Heart left ventricle (tissue), 16 donors: ENCODE data around the gene B3GNT2. TPM values are rescaled to one million over a fixed set of nuclear protein-coding genes. Genes with fewer than 3 reads are reported as not detected.
A peak's percentile ranks its signal among the peaks of the same experiment; 100 is the strongest.

Experiments used
- ATAC-seq, 4 donors: fragments of 200-7000 bp; cut with Tn5 transposase; one replicate each; pipeline ENCODE4 v1.9.1; 2020 to 2022; ENCODE audit warnings: moderate library complexity in 4 of 4, mild to moderate bottlenecking in 3 of 4, moderate number of reproducible peaks in 1 of 4
- DNase-seq, 5 donors: peaks; one replicate each; pipeline ENCODE4 v3.0.0-alpha.2; 2020
- H3K27ac ChIP-seq, 12 donors: fragments of 200-600 bp; sonication (generic) in 4 of 12; one replicate each; pipeline versions ENCODE4 v1.5.0 to v1.8.0; 2016 to 2022; ENCODE audit warnings: mild to moderate bottlenecking in 2 of 12
- H3K27me3 ChIP-seq, 9 donors: fragments of 200-600 bp; sonication (generic) in 2 of 9; one replicate each; pipeline versions ENCODE4 v1.5.1 to v1.8.0; 2016 to 2022; ENCODE audit warnings: mild to moderate bottlenecking in 3 of 9
- H3K36me3 ChIP-seq, 9 donors: fragments of 200-600 bp; sonication (generic) in 2 of 9; one replicate each; pipeline versions ENCODE4 v1.5.0 to v1.8.0; 2018 to 2022; ENCODE audit warnings: mild to moderate bottlenecking in 2 of 9
- H3K4me1 ChIP-seq, 12 donors: fragments of 200-600 bp; sonication (generic) in 4 of 12; one replicate each; pipeline versions ENCODE4 v1.5.0 to v1.8.0; 2016 to 2022; ENCODE audit warnings: mild to moderate bottlenecking in 3 of 12
- H3K4me3 ChIP-seq, 12 donors: fragments of 200-600 bp; sonication (generic) in 4 of 12; one replicate each; pipeline versions ENCODE4 v1.5.0 to v1.8.0; 2017 to 2022; ENCODE audit warnings: mild to moderate bottlenecking in 9 of 12, moderate library complexity in 4 of 12
- H3K9me3 ChIP-seq, 12 donors: fragments of 200-600 bp; sonication (generic) in 4 of 12; one replicate each; pipeline versions ENCODE4 v1.5.0 to v1.8.0; 2016 to 2022; ENCODE audit warnings: mild to moderate bottlenecking in 1 of 12
- POLR2A ChIP-seq, 2 donors: fragments of 450-650 bp; IDR thresholded peaks; one replicate each; pipeline ENCODE4 v1.6.1; 2017; ENCODE audit warnings: antibody characterized with exemption in 2 of 2, mild to moderate bottlenecking in 2 of 2, moderate library complexity in 2 of 2
- WGBS, 4 donors: extraction: QIAGEN DNeasy Blood & Tissue Kit in 2 of 4; methylation state at CpG; one replicate each; pipeline versions ENCODE4 v1.1.5 to v1.1.7; 2013 to 2018; 5-methylcytosine and 5-hydroxymethylcytosine counted together
- intact Hi-C, 10 donors: fragments of 100-400 bp; cut with DNase I; formaldehyde crosslinking; loops; one replicate each; pipeline versions ENCODE4 v1.11.1 to v1.14.2; 2022
- polyA plus RNA-seq, 2 donors: library from polyadenylated mRNA; stranded (reverse); fragments of 200-250 nt; gene quantifications; one replicate each; pipeline ENCODE4 v1.2.3, GENCODE V29; 2013
- total RNA-seq, 9 donors: library from RNA; depleted of rRNA in 2 of 9; stranded (reverse); fragments of >200 nt in 2 of 9; fragmentation: NEBNext Ultra II Directional in 3 of 9; extraction: Animal tissue kit (Norgen Biotek cat#: 25700) in 3 of 9; gene quantifications; one replicate each; pipeline versions ENCODE4 v1.1.0 to v1.2.4, GENCODE V29; 2016 to 2023
- TF ChIP-seq, protein P1 (sequence below), 12 donors: fragments of 200-600 bp; sonication (generic) in 4 of 12; IDR thresholded peaks; one replicate each; pipeline versions ENCODE4 v1.5.0 to v1.8.0; 2018 to 2022; ENCODE audit warnings: antibody characterized with exemption in 12 of 12, mild to moderate bottlenecking in 5 of 12
- donor health status: ischemic (EF 13 %, LVEDD 7.1; RV severe dilation, severe dysfunction).
- donor health status: healthy with polysubstance abuse.
- donor health status: DM: no; HTN: yes; CAD: no.
- donor health status: DM: no; HTN: no; CAD: no.
- donor health status: ischemic (EF 25% LVEDD 6.9; RV normal size, moderate dysfunction).
- donor health status: ischemic (EF 25% LVEDD 5.7; RV mildly dilated, moderate dysfunction).
- donor health status: healthy.
- donor health status: DM: yes; HTN: yes; CAD: no.
- donor health status: ischemic (EF 35%, LVEDD 5.7; RV mildly dilated, moderate dysfunction).
- donor health status: nonischemic (EF 11% LVEDD 7.7; RV severe dilation, severe dysfunction).
- donor health status: DM: yes; HTN: yes; CAD: no.
- donor health status: PGD.
- donor health status: ischemic (EF 29% LVEDD 5.4; RV normal size, mild dysfunction).
- donor health status: nonischemic (EF 23%, LVEDD 6.1; RV moderate dilation, normal function).

Gene B3GNT2
- total and polyA plus RNA-seq, 11 donors, result 8.6 to 26.5 (median 18.4) TPM

DNA sequence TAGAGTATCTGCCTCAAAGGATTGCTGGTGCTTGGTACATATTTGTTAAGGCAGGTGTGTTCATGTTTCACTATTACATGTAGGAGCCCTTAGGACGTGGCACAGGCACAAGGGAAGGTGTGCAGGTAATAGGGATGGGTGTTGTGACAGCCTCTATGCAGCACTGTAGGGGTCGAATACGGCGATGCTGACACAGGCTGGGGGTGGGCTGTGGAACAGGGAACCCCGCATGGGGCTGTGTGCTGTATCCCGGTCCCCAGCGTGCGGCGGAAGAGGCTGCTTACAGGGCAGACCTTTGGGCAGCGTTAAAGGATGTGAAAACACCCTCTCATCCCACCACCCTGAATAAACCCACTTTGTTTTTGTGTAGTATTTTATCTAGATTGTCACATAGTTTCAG, 21.5 kb downstream of the B3GNT2 start:
- H3K36me3 ChIP-seq, result peaks cover 0 to 4% (median 1%) of the 10 kb centered on the region in 9 donors
- peaks cover 0 to 9% (median 0%) of the 10 kb centered on the region in 12 donors for H3K9me3 ChIP-seq
- intact Hi-C loops, result no loop called here
- 69 to 83% (median 76%) methylated on average over 10 of the region's 10 CpGs for WGBS, 4 donors
- H3K4me1 ChIP-seq, result peaks cover 0 to 100% (median 66%) of the 10 kb centered on the region in 12 donors
- no peak for TF ChIP-seq POLR2A (IDR thresholded peaks at IDR 0.05)
- TF ChIP-seq, protein P1, sequence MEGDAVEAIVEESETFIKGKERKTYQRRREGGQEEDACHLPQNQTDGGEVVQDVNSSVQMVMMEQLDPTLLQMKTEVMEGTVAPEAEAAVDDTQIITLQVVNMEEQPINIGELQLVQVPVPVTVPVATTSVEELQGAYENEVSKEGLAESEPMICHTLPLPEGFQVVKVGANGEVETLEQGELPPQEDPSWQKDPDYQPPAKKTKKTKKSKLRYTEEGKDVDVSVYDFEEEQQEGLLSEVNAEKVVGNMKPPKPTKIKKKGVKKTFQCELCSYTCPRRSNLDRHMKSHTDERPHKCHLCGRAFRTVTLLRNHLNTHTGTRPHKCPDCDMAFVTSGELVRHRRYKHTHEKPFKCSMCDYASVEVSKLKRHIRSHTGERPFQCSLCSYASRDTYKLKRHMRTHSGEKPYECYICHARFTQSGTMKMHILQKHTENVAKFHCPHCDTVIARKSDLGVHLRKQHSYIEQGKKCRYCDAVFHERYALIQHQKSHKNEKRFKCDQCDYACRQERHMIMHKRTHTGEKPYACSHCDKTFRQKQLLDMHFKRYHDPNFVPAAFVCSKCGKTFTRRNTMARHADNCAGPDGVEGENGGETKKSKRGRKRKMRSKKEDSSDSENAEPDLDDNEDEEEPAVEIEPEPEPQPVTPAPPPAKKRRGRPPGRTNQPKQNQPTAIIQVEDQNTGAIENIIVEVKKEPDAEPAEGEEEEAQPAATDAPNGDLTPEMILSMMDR (IDR thresholded peaks at IDR 0.05), result no peak
- DNase-seq, result no peak
- ATAC-seq, result peak in 2 of 4 donors; percentile 20 to 31
- H3K27ac ChIP-seq, result peak overlapping the region in 11 of 12 donors; percentile 44 to 84 (median 65)
- H3K4me3 ChIP-seq, result peak overlapping the region in 3 of 12 donors; percentile 1 to 25 (median 8)
- H3K27me3 ChIP-seq, result no peaks in the 10 kb centered on the region

DNA sequence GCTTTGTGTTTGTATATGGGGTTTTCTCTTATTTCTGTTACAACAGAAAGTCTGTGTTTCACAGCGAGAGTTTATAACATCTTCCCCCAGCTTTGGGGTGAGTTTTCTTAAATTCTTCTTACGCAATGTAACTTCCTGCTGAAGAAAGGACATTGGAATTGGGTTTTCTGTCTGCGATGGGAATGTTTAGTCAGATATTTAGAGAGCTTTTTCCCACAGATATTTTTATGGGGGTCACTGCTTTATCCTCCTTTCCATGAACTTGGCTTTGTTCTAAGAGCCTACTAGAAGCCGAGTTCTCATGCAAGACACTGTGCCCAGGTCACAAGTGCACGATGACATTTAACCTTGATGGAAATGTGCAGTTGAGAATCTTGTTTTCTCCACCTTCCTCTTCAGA, 22.1 kb downstream of the B3GNT2 start:
- H3K4me1 ChIP-seq, result peaks cover 0 to 96% (median 65%) of the 10 kb centered on the region in 12 donors
- H3K36me3 ChIP-seq, result peaks cover 0 to 9% (median 7%) of the 10 kb centered on the region in 9 donors
- H3K9me3 ChIP-seq, result peaks cover 0 to 9% (median 0%) of the 10 kb centered on the region in 12 donors
- peak overlapping the region in 1 of 12 donors; percentile 1 for H3K4me3 ChIP-seq
- WGBS, 4 donors, result 48 to 70% (median 62%) methylated on average over 5 of the region's 5 CpGs
- no peak for TF ChIP-seq POLR2A (IDR thresholded peaks at IDR 0.05)
- TF ChIP-seq, protein P1 (IDR thresholded peaks at IDR 0.05), result no peak
- DNase-seq (no peak), ATAC-seq (peak in 1 of 4 donors; percentile 23)
- intact Hi-C loops, result no loop called here
- H3K27ac ChIP-seq, result peak overlapping the region in 11 of 12 donors; percentile 44 to 84 (median 65)
- H3K27me3 ChIP-seq, result no peaks in the 10 kb centered on the region

- H3K27me3 ChIP-seq, result no peaks in the 10 kb centered on the region
- peaks cover 0 to 83% (median 52%) of the 10 kb centered on the region in 12 donors for H3K4me1 ChIP-seq
- 68 to 91% (median 77%) methylated on average over 4 of the region's 4 CpGs for WGBS, 4 donors
- H3K4me3 ChIP-seq, result peak overlapping the region in 1 of 12 donors; percentile 1
- peak overlapping the region in 9 of 12 donors; percentile 13 to 84 (median 60) for H3K27ac ChIP-seq
- peaks cover 0 to 9% (median 0%) of the 10 kb centered on the region in 12 donors for H3K9me3 ChIP-seq
- peaks cover 0 to 24% (median 15%) of the 10 kb centered on the region in 9 donors for H3K36me3 ChIP-seq
- ATAC-seq (no peak), DNase-seq (no peak)
- TF ChIP-seq, protein P1 (IDR thresholded peaks at IDR 0.05), result no peak
- TF ChIP-seq POLR2A (IDR thresholded peaks at IDR 0.05), result no peak
- intact Hi-C loops, result no loop called here
Observed at GRCh38 chr2:62219407-62220159, 23.7 kb downstream of the B3GNT2 start.

DNA sequence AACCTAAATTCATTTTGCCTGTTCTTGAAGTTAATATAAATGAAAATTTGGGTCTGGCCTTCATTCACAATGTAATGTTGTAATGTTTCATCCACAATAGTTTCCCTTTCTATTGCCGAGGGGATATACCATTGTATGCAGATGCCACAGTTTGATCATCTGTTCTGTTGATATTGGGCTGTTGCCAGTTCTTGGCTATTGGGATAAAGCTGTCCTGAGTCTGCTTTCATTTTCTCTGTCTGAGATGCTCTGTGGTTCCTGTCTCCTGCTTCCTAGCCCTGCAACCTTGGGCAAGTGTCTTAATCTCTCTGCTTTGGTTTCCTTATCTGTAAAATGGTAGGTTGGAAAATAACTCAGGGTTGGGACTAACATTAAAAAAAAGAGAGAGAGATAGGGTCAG, 25.2 kb downstream of the B3GNT2 start:
- TF ChIP-seq POLR2A (IDR thresholded peaks at IDR 0.05), result no peak
- TF ChIP-seq, protein P1 (IDR thresholded peaks at IDR 0.05), result no peak
- H3K36me3 ChIP-seq, result peaks cover 0 to 40% (median 29%) of the 10 kb centered on the region in 9 donors
- H3K27ac ChIP-seq, result peak overlapping the region in 2 of 12 donors; percentile 2 to 84
- DNase-seq, result no peak
- peaks cover 0 to 73% (median 39%) of the 10 kb centered on the region in 12 donors for H3K4me1 ChIP-seq
- H3K9me3 ChIP-seq, result peaks cover 0 to 9% (median 0%) of the 10 kb centered on the region in 12 donors
- no peak overlapping the region for H3K4me3 ChIP-seq
- whole genome bisulfite sequencing, 4 donors, result 15 to 47% (median 39%) methylated on average over 1 of the region's 1 CpG
- intact Hi-C loops, result no loop called here
- peak in 1 of 4 donors; percentile 48 for ATAC-seq
- no peaks in the 10 kb centered on the region for H3K27me3 ChIP-seq
